Endothelial cell of umbilical vein (primary cell): ENCODE data around the gene CAPN7. TPM values are rescaled to one million over a fixed set of nuclear protein-coding genes. Genes with fewer than 3 reads are reported as not detected.

Experiments
- BruUV-seq: library from RNA; stranded (reverse); fragments of 400-500 nt; replicated peaks from 2 replicates; lab custom pipeline; 2021; lab: Mats Ljungman, UMichigan
- CTCF ChIA-PET: fragments of 300-600, 350-600 bp; sonication (Branson Sonifier 250); formaldehyde crosslinking; loops from one replicate; lab custom pipeline; 2021; ENCODE audit warnings: antibody characterized with exemption, inconsistent platforms; lab: Charles Lee
- POLR2A ChIA-PET: fragments of 300-600, 350-600 bp; sonication (Branson Sonifier 250); formaldehyde crosslinking; loops from one replicate; lab custom pipeline; 2021; ENCODE audit warnings: antibody characterized with exemption, inconsistent platforms; lab: Charles Lee
- DNase-seq: peaks from one replicate; pipeline ENCODE4 v3.0.0-alpha.2; 2011; ENCODE audit warnings: low read depth, low spot score
- FAIRE-seq: peaks from 2 replicates; lab custom pipeline; 2011; peaks lifted over from hg19 to GRCh38; lab: Jason Lieb, UNC
- H2AFZ ChIP-seq: 2 replicates; pipeline ENCODE4 v1.6.0; 2012; ENCODE audit warnings: low read depth, low read length, control low read depth, inconsistent platforms
- H3K27ac ChIP-seq: 2 replicates; pipeline ENCODE4 v1.5.1; 2011; ENCODE audit warnings: low read depth, mild to moderate bottlenecking, control low read depth, low read length, moderate library complexity; ENCODE audit not compliant: insufficient read depth
- H3K27me3 ChIP-seq, 2 experiments: 2 replicates each; pipeline versions ENCODE4 v1.6.0 to v1.6.1; 2011; ENCODE audit warnings: low read length in 2 of 2, mixed read lengths in 1 of 2; ENCODE audit not compliant: control insufficient read depth in 2 of 2, insufficient read depth in 2 of 2
- H3K36me3 ChIP-seq, 2 experiments: 2 replicates in 1 of 2; 3 replicates in 1 of 2; pipeline ENCODE4 v1.5.1; 2011; ENCODE audit warnings: low read length in 2 of 2, mild to moderate bottlenecking in 1 of 2, moderate library complexity in 1 of 2; ENCODE audit not compliant: control insufficient read depth in 2 of 2, insufficient read depth in 2 of 2; ENCODE audit errors: extremely low read depth in 1 of 2
- H3K4me1 ChIP-seq: 3 replicates; pipeline ENCODE4 v1.5.1; 2011; ENCODE audit warnings: mild to moderate bottlenecking, low read length; ENCODE audit not compliant: control insufficient read depth, insufficient read depth; ENCODE audit errors: extremely low read depth
- H3K4me2 ChIP-seq: 2 replicates; pipeline ENCODE4 v1.6.1; 2011; ENCODE audit warnings: low read length, control low read depth, mixed read lengths; ENCODE audit not compliant: insufficient read depth
- H3K4me3 ChIP-seq, 3 experiments: fragments of 200-600 bp in 1 of 3; sonication (generic), shearing (Covaris generic) in 1 of 3; replicated peaks in 1 of 3; 2 replicates each; pipeline ENCODE4 v1.5.1; 2011 to 2016; ENCODE audit warnings: control low read depth in 3 of 3, low read length in 3 of 3, mild to moderate bottlenecking in 2 of 3, inconsistent platforms in 1 of 3, low read depth in 1 of 3, moderate library complexity in 1 of 3; ENCODE audit not compliant: insufficient read depth in 1 of 3
- H3K79me2 ChIP-seq: 2 replicates; pipeline ENCODE4 v1.6.0; 2012; ENCODE audit warnings: low read length, inconsistent platforms; ENCODE audit not compliant: control insufficient read depth, insufficient read depth
- H3K9ac ChIP-seq: replicated peaks from 2 replicates; pipeline ENCODE3; 2011; ENCODE audit warnings: low read length, control low read depth; ENCODE audit not compliant: insufficient read depth; ENCODE audit errors: extremely low read depth
- H3K9me1 ChIP-seq: replicated peaks from 3 replicates; pipeline ENCODE4 v1.6.0; 2011; ENCODE audit warnings: mild to moderate bottlenecking, low read length; ENCODE audit not compliant: control insufficient read depth, insufficient read depth; ENCODE audit errors: extremely low read depth
- H3K9me3 ChIP-seq: replicated peaks from 2 replicates; pipeline ENCODE4 v1.5.1; 2012; ENCODE audit warnings: low read length, inconsistent platforms; ENCODE audit not compliant: control insufficient read depth, insufficient read depth
- H4K20me1 ChIP-seq: replicated peaks from 2 replicates; pipeline ENCODE3; 2011; ENCODE audit warnings: mild to moderate bottlenecking, low read length; ENCODE audit not compliant: control insufficient read depth, insufficient read depth; ENCODE audit errors: extremely low read depth
- CTCF ChIP-seq, 2 donors: IDR thresholded peaks; 1 replicate in 1 of 2; 2 replicates in 1 of 2; pipeline ENCODE4 v1.5.1; 2011; ENCODE audit warnings: low read length in 2 of 2, mild to moderate bottlenecking in 2 of 2, moderate library complexity in 2 of 2, control low read depth in 1 of 2, inconsistent platforms in 1 of 2, low read depth in 1 of 2; ENCODE audit not compliant: insufficient read depth in 1 of 2; ENCODE audit errors: extremely low read depth in 1 of 2
- EZH2 ChIP-seq: IDR thresholded peaks from 2 replicates; pipeline ENCODE4 v1.6.1; 2012; ENCODE audit warnings: borderline replicate concordance, low read depth, mild to moderate bottlenecking, moderate library complexity, low read length, inconsistent platforms; ENCODE audit not compliant: severe bottlenecking
- FOS ChIP-seq: IDR thresholded peaks from 2 replicates; pipeline ENCODE4 v1.6.1; 2011; ENCODE audit warnings: mild to moderate bottlenecking, low read length, moderate library complexity, borderline replicate concordance; ENCODE audit not compliant: insufficient read depth
- GATA2 ChIP-seq: IDR thresholded peaks from 2 replicates; pipeline ENCODE4 v1.7.0; 2011; ENCODE audit warnings: low read depth, mild to moderate bottlenecking, moderate library complexity, mixed read lengths, low read length; ENCODE audit not compliant: insufficient read length, insufficient read depth
- JUN ChIP-seq: IDR thresholded peaks from 2 replicates; pipeline ENCODE4 v1.6.1; 2011; ENCODE audit warnings: borderline replicate concordance, low read depth; ENCODE audit not compliant: insufficient read length, insufficient read depth
- MAX ChIP-seq: IDR thresholded peaks from 2 replicates; pipeline ENCODE4 v1.6.1; 2011; ENCODE audit not compliant: insufficient read depth, insufficient read length
- POLR2A ChIP-seq: IDR thresholded peaks from 2 replicates; pipeline ENCODE4 v1.6.1; 2012; ENCODE audit warnings: low read depth, mild to moderate bottlenecking, control low read depth, low read length
- POLR2AphosphoS5 ChIP-seq: IDR thresholded peaks from 2 replicates; pipeline ENCODE4 v1.6.1; 2012; ENCODE audit warnings: low read depth, mild to moderate bottlenecking, control low read depth, low read length, moderate library complexity; ENCODE audit not compliant: insufficient read depth
- dilution Hi-C: fragments of 300-500 bp; cut with MboI; formaldehyde crosslinking; loops from one replicate; pipeline ENCODE4 v1.15.0; 2019; ENCODE audit warnings: low sequenced_read_pairs; ENCODE audit not compliant: extremely low pct_ligation_motif_present
- intact Hi-C: fragments of 100-400 bp; cut with micrococcal nuclease; formaldehyde crosslinking; loops from one replicate; pipeline ENCODE4 v1.10.0; 2022
- polyA plus RNA-seq, 4 experiments: library from polyadenylated mRNA; depleted of rRNA in 3 of 4; stranded (reverse) in 3 of 4; unstranded in 1 of 4; fragments of >200 nt; gene quantifications; 2 replicates each; pipeline versions ENCODE4 v1.2.1 to v1.2.3, GENCODE V29; 2011 to 2012; ENCODE audit warnings: missing spikeins in 1 of 4
- total RNA-seq: library from RNA; stranded (reverse); gene quantifications from 2 replicates; pipeline ENCODE4 v1.2.3, GENCODE V29; 2021

Gene CAPN7
- total and polyA plus RNA-seq, 2 donors (not counting 3 experiments of a cell fraction or from before 2014, with no cell fraction given): 13.2 to 32.7 TPM

GRCh38 chr3:15288331-15289035 lies 82.4 kb downstream of the CAPN7 start:
- no peaks in the 10 kb centered on the region for H4K20me1 ChIP-seq
- no peaks in the 10 kb centered on the region for H3K9me3 ChIP-seq
- dilution Hi-C loops: no loop called here
- peak; percentile 15 for TF ChIP-seq JUN
- no peak for TF ChIP-seq POLR2AphosphoS5
- H3K36me3 ChIP-seq: peaks cover 0 to 2% of the 10 kb centered on the region in 2 experiments
- no TSS peak for BruUV-seq
- H3K4me3 ChIP-seq: no peak overlapping the region
- H3K9me1 ChIP-seq: no peaks in the 10 kb centered on the region
- no peak overlapping the region for H2AFZ ChIP-seq
- DNase-seq (no peak), FAIRE-seq (no peak)
- intact Hi-C loops: no loop called here
- H3K4me2 ChIP-seq: no peak overlapping the region
- H3K27ac ChIP-seq: no peak overlapping the region
- CTCF ChIA-PET: interaction anchor here (2.2 to 3.9 kb wide), 2 partner anchors 9 to 44 kb away, joined by 8 to 16 read pairs; partner anchors contain the start of gene SH3BP5
- no peaks in the 10 kb centered on the region for H3K27me3 ChIP-seq
- no peak overlapping the region for H3K9ac ChIP-seq
- POLR2A ChIA-PET: no interaction called here
- peaks cover 28% of the 10 kb centered on the region for H3K4me1 ChIP-seq
- peaks cover 78% of the 10 kb centered on the region for H3K79me2 ChIP-seq

- TF ChIP-seq POLR2AphosphoS5: no peak
- no peak for TF ChIP-seq GATA2
- TF ChIP-seq JUN: no peak
- no peak for TF ChIP-seq FOS
- no peak for TF ChIP-seq EZH2
- no peak for TF ChIP-seq CTCF (IDR thresholded peaks at IDR 0.05; ENCODE audit: extremely low read depth in 1 of 2, insufficient read depth in 1 of 2, low read depth in 1 of 2, low read length in 2 of 2)
- TF ChIP-seq MAX: no peak
- no peak for TF ChIP-seq POLR2A
- Histone ChIP-seq H3K4me2 (no peak overlapping the region), H3K36me3 (peaks cover 0 to 2% of the 10 kb centered on the region in 2 experiments), H3K9ac (no peak overlapping the region), H3K4me1 (peaks cover 34% of the 10 kb centered on the region), H3K79me2 (peaks cover 77% of the 10 kb centered on the region), H2AFZ (no peak overlapping the region), H4K20me1 (no peaks in the 10 kb centered on the region), H3K9me3 (no peaks in the 10 kb centered on the region), H3K27me3 (no peaks in the 10 kb centered on the region), H3K9me1 (no peaks in the 10 kb centered on the region), H3K4me3 (no peak overlapping the region), H3K27ac (no peak overlapping the region)
- BruUV-seq: no TSS peak
- ChIA-PET POLR2A (no interaction called here), CTCF (interaction anchor here (0.7 to 3.9 kb wide), 5 partner anchors 10 to 776 kb away, joined by 3 to 16 read pairs (median 5); partner anchors contain the start of gene SH3BP5)
- dilution Hi-C loops (no loop called here), intact Hi-C loops (loop anchor here (10.0 kb wide), 1 partner anchor 345 kb away; no protein-coding TSS in a partner anchor)
- FAIRE-seq (no peak), DNase-seq (no peak)
These were observed 83.6 kb downstream of the CAPN7 start for GRCh38 chr3:15289661-15290060.
